Breast epithelium (tissue), 3 donors: Measurements from ENCODE around the gene CSAD.

Source experiments
- CTCF ChIP-seq, 3 donors: fragments of 450-650 bp; IDR thresholded peaks; one replicate each; pipeline ENCODE4 v1.5.1; 2016 to 2017; ENCODE audit warnings: antibody characterized with exemption in 3 of 3, mild to moderate bottlenecking in 3 of 3, moderate library complexity in 3 of 3
- POLR2AphosphoS5 ChIP-seq, 3 donors: sonication (generic); formaldehyde crosslinking; IDR thresholded peaks; one replicate each; pipeline ENCODE4 v1.6.1; 2017; ENCODE audit warnings: antibody characterized with exemption in 3 of 3

- TF ChIP-seq CTCF (IDR thresholded peaks at IDR 0.05) (no peak), POLR2AphosphoS5 (IDR thresholded peaks at IDR 0.05) (no peak)
Observed at GRCh38 chr12:53194973-53195372, 14.2 kb upstream of the CSAD start.
